ENCODE measurements around the gene RALB.
A peak's percentile ranks its signal among the peaks of the same experiment; 100 is the strongest.
"Not testable (repeated sequence)": the region's sequence is repeated elsewhere in the genome, so short reads cannot be mapped to it uniquely, and the experiment has no call there.

The RALB gene

GRCh38 chr2:120319123-120319522, 66.5 kb downstream of the RALB start:
- no peak for DNase-seq

DNA sequence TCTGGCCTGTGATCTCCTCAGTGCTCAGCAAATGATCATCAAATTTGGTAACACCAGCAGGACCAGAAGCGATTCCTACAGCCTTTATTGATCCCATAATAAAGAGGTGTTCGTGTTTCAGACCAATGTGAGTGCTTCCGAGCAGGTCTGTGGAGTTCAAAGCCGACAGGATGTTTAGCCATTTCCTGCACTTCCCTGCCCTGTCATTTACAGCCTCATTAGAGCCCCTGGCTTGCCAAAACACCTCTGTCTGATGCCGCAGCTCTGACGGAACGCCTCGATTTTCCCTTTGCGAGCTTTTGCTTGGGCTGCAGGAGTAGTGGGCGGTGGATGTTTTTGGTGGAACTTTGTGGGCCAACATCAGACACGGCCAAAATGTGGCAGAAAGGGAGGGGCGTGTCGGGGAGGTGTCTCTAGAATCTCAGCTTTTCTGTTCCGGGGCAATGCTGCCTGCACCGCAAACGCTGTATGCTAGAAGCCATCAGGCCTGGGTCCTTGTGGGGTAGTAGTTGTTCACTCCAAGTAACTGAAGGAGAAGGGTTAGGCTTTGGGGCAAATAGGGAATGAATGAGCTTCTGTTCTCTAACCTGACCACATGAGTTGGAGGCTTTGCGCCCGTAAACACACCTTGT, 67.2 kb downstream of the RALB start:
- DNase-seq: no peak

- no peak for DNase-seq
These were observed 67.7 kb downstream of the RALB start for GRCh38 chr2:120320318-120320851.

- DNase-seq: not testable (repeated sequence)
These were observed 68.4 kb downstream of the RALB start for GRCh38 chr2:120320887-120321556.

- DNase-seq: no peak
These were observed 69.2 kb downstream of the RALB start for GRCh38 chr2:120321721-120322284.

GRCh38 chr2:120322329-120322728, 69.7 kb downstream of the RALB start:
- no peak for DNase-seq

DNA sequence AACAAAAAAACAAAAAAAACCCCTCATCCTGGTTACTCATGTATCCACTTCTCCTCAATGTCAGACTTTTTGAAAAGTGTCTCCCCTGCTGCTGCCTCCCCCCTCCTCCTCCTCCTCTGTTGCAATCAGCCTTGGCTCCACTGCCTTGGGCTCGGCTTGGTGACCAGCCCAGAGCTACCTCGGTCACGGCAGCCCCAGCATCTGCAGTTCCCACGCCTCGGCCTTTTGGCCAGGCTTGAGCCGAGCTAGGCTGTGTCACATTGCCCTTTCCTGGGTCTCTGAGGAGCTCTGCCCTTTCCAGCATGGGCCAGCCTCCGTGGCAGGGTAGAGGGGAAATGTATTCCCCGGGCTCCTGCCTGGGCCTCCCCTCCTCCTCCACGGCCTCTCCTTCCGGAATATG, 70.6 kb downstream of the RALB start:
- DNase-seq: no peak

- DNase-seq: no peak
These were observed 71.3 kb downstream of the RALB start for GRCh38 chr2:120323807-120324399.

- DNase-seq: no peak
These were observed 72.3 kb downstream of the RALB start for GRCh38 chr2:120324933-120325332.

- DNase-seq: no peak
These were observed 73.4 kb downstream of the RALB start for GRCh38 chr2:120326066-120326465.

DNA sequence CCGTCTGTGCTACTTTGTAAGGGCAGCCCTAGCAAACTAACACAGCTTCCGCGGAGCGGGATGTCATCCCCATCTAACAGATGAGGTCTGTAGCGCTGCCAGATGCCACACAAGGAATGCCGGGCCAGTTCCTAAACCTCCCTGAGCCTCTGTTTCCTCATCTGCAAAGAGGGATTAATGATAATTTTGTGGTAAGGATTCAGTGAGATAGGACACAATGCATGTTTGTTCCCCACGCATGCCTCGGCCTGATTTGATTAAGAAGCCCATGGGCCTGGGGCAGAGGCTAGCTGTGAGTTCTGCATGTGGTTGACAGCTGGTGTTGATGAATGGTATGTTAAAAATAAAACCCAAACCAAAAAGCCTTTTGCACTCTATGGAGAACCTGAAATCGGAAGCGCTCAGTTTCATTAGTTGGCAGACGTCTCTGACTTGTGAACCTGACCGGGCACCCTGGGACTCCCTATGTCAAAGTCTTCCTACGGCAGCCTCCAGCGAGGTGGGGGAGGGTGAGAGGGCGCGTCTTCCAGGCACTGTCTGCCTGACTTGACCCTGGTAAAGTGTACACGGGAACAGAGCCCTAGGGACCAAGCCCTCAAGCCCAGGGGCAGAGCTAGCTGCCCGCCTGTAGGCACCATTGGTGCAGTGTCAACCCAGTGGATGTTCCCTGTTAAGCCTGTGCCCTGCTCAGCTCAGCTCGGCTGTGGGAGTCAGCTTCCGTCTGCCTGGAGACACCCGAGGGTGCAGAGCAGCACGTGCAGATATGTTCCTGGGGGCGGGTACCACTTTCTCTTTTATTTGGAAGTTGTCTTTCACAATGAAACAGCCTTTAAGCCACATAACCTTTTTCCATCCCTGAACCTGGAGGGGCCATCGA, 78.5 kb downstream of the RALB start:
- no peak for DNase-seq

DNA sequence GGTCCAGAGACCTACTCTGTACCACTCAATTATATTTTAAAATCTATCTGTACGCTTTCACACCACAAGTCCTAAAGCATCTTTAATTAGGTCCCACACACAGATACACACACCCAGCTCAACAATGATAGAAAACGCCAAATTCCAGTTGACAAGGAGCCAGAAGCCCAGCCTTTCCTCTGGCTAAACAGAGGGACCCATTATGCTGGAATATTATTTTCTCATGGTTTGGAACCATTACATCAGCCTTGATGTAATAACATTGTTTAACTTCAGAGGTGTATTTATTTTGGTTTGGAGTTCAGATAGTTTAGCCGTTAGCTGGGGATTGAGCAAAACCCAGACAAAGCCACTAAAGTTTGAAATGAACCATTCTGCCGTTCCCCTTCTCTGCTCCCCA, 79.3 kb downstream of the RALB start:
- no peak for DNase-seq

GRCh38 chr2:120332384-120332783, 79.7 kb downstream of the RALB start:
- DNase-seq: no peak

- no peak for DNase-seq
These were observed 81.4 kb downstream of the RALB start for GRCh38 chr2:120334068-120334467.

- DNase-seq: no peak
These were observed 84.1 kb downstream of the RALB start for GRCh38 chr2:120336749-120337148.

DNA sequence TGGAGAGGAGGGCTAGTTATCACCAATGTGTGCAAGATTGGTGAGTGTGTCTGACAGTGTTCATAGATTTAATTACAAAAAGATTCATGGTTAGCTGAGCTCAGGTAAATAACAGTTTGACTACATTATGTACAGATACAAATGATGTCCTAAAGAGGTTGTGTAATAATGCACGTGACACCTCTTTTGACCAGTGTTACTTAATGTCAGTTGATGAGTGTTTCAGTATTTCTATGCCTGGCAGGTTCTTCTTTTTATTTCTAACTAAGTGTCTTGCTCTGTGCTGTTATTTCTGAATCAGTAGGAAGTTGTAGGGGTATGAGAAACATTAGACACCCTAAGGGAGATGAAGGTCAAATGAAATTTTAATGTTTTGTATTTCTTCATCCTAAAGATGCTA, 85.4 kb downstream of the RALB start:
- DNase-seq: no peak

GRCh38 chr2:120341977-120342376, 89.3 kb downstream of the RALB start:
- no peak for DNase-seq

DNA sequence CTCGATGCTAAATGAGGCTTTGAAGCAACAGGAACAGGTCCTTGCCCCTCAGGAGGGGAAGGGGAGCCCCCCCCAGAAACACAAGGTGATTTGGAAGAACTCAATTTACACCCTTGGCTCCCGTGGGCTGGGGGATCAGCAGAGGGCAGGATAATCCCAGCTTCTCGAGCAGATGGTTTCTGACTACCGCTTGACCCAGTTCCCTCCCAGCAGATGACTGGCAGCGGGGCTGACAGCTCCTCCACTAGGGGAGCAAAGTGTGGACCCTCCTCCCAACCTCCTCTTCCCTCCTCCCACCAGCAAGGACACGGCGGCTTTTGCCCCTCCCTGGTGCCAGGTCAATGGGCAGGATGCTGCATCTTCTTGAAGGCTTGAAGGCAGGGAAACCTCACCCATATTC, 89.8 kb downstream of the RALB start:
- DNase-seq: no peak

DNA sequence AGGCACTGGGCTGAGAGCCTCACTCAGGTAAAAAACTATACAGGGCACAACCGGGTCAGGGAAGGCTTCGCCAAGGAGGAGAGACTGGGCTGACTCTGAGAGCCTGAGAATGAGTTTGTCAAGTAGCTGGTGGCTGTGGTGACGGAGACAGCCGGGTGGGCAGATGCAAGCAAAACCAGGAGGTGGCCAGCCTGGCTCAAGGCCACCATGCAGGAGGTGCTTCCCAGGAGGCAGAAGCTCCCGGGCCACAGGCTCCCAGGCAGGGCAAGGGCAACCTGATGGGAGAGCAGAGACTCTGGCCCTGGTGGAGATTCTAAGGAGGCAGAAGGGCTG, 90.4 kb downstream of the RALB start:
- DNase-seq: no peak

- peak; percentile 21 for DNase-seq
These were observed 90.9 kb downstream of the RALB start for GRCh38 chr2:120343433-120344105.

Measured in activated effector memory CD4-positive, alpha-beta T cell treated with Interleukin-2 at 50 U/mL for 16 hours (primary cell).